Fibroblast of mammary gland (primary cell): ENCODE results near the gene SLC66A2.

Experiments
- DNase-seq: peaks from one replicate; pipeline ENCODE4 v3.0.0-alpha.2; 2010; ENCODE audit warnings: low read depth
- H3K4me3 ChIP-seq: 2 replicates; pipeline ENCODE4 v1.5.1; 2011; ENCODE audit warnings: low read depth, mild to moderate bottlenecking, low read length, moderate library complexity; ENCODE audit not compliant: control insufficient read depth
- CTCF ChIP-seq: conservative IDR thresholded peaks from 2 replicates; pipeline ENCODE4 v1.5.1; 2011; ENCODE audit warnings: low read depth, low read length, inconsistent platforms; ENCODE audit not compliant: control insufficient read depth, insufficient read depth

Gene SLC66A2

DNA sequence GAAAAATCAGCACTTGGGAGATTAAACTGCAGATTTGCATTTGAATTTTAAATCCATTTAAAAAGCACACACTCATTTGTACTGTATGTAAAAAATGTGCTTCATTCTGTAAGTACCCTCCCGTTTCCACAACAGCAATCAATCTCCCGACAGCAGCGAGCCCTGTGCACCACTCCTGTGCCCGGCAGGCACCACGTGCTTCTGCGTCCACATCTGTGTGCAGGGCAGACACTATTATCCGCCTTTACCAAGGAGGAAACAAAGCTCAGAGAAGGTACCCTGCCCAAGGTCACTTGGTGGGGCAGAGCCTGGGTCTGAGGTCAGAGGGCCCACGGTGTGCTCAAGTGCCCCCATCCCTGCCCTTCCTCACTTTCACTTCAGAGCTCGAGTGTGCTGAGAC, 20.5 kb upstream of the SLC66A2 start:
- no peak for TF ChIP-seq CTCF
- no peak for DNase-seq
- no peak overlapping the region for H3K4me3 ChIP-seq

DNA sequence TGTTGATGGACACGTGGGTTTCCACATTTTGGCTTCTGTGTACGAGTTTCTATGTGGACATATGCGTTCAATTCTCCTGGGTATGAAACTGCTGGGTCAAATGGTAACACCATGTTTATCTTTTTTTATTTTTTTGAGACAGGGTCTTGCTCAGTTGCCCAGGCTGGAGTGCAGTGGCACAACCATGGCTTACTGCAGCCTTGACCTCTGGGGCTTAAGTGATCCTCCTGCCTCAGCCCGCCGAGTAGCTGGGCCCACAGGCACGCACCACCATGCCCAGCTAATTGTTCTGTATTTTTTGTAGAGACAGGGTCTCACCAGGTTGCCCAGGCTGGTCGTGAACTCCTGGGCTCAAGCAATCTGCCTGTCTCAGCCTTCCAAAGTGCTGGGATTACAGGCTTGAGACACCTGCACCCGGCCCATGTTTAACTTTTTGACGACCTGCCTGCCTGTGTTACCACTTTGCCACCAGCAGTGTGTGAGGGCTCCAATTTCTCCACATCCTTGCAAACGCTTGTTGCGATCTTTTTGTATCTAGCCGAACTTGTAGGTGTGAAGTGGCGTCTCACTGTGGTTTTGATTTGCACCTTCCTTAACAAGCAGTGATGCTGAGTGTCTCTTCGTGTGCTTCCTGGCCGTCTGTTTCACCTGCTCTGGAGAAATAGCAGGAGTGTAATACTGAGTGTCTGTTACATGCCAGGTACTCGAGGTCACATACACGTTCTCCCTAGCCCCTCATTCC, 19.9 kb upstream of the SLC66A2 start:
- DNase-seq, result no peak
- TF ChIP-seq CTCF, result no peak
- no peak overlapping the region for H3K4me3 ChIP-seq

DNA sequence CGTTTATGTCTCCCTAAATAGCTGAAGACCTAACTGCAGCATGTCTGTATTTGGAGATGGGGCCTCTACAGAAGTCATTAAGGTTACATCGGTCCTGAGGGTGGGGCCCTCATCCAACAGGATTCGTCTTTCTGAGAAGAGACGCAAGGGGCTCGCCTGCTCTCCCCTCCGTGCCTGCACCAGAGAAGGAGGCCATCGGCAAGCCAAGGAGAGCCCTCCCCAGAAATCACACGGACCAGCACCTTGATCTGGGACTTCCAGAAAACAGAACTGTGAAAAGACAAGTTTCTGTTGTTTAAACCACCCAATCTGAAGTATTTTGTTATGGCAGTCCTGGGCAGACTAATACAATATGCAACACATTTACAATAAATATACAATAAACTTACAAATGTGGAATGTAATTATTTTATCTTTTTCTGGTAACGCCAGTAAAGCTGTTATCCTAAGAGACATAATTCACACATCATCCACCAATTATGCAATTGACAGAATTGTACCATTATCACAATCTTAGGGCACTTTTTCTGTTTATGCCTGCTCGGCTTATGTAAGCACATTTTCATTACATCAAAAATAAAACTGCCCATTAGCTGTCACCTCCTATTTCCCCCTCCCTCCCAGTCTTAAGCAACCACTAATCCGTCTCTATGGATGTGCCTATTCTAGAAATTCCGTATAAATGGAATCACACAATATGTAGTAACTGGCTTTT, 19.1 kb upstream of the SLC66A2 start:
- no peak overlapping the region for H3K4me3 ChIP-seq
- DNase-seq, result no peak
- no peak for TF ChIP-seq CTCF

DNA sequence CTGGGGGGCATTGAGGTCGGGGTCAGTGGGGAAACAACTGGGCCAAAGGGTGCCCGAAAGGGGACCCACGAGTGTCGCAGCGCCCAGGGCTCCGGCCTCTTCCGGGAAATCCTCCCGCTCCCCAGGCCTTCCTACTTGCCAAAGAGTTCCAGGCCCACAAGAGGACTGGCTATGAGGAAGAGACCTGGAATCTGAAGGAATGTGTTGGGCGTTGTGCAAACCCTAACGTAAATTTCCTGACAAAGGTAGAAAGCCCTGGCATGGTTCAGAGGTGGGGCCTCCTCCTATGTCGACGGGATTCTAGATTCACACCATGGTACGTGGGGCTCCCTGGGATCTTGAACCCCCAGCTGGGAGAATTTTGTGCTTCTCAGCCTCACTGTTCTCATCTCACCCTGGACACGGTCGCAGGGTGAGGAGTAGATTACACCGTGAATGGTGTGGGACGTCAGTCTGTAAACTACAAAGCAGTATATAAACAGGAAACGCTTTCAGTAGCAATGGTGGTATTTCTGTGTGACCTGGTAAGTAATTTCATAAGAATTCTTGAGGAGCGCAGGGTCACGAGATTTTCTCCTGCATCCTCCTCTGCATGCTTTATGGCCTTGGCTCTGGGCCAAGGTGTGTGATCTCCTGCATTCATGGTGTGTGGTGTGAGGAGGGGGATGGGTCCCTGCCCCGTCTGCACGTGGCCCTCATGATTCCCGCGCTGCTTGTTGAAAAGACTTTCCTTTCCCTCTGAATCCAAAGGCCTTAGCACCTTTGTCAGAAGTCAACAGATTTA, 13.9 kb upstream of the SLC66A2 start:
- peak; percentile 71 for DNase-seq
- no peak for TF ChIP-seq CTCF
- H3K4me3 ChIP-seq, result peak overlapping the region; percentile 58

DNA sequence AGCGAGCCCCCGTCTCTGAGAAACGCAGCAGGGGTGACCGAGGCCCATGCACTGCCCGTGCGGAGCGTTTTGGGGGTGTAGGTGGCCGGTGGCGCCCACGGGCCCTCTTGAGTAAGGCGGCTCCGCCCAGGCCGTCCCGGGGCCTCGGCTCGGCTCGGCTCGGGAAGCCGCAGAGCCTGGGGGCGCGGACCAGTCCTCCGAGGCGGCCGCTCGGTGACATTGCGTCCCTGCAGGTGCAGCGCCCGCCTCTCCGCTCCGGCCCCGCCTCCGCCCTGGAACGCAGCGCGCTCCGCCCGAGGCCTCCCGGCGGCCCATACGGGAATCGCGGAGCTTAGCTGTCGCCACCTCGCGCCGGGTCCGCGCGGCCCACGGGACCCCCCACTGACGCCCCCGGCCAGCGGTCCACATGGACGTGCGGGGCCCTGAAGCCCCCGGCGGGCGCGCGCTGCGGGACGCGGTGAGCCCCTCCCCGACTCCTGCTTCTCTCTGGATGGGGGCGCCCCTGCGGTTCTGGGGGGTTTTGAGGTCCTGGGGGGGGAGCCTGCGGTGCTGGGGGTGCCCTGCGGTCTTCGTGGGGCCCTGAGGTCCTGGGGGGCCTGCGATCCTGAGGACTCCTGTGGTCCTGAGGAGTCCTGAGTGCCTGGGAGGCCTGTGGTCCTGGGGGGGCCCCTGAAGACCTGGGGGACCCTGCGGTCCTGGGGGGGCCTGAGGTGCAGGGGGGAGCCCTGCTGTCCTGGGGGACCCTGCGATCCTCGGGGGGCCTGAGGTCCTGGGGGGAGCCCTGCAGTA, 13.1 kb upstream of the SLC66A2 start, which contains the start of gene HSBP1L1:
HSBP1L1 (plus strand) TSS at position 314 of the 789 bp plus-strand sequence; CDS start at position 407, 93 bp downstream.
- no peak for TF ChIP-seq CTCF
- H3K4me3 ChIP-seq, result peak within 1 kb of the TSS; percentile 58
- peak; percentile 28 for DNase-seq

DNA sequence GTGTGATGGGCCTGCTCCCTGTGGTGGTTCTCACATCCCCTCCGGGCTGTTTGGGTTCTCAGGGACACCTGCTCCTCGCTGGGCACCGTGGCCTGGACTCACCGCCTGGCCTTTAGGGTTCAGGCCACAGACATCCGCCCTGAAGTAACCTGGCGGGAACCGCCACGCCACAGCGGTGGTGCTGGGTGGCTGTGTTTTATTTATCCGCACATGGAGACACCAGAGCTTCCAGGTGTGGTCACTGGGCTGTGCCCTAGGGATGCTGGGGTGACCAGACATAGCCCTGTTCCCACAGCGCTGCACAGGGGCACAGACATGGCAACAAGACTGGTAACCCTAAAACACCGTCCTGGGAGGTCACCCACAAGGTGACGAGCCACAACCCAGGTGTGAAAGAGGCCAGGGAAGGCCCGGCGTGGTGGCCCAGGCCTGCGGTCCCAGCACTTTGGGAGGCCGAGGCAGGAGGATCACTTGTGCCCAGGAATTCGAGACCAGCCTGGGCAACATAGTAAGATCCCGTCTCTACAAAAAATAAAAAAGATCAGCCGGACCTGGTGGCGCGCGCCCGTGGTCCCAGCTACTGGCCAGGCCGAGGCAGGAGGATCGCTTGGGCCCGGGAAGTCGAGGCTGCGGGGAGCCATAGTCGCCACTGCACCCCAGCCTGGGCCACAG, 12.3 kb upstream of the SLC66A2 start:
- peak overlapping the region; percentile 58 for H3K4me3 ChIP-seq
- TF ChIP-seq CTCF, result no peak
- DNase-seq, result no peak
